GM21381 (cell line): ENCODE data around the gene FAM184B.
"Not testable (repeated sequence)": the region's sequence is repeated elsewhere in the genome, so short reads cannot be mapped to it uniquely, and the experiment has no call there.

Experiments
- ATAC-seq: cut with Tn5 transposase; IDR thresholded peaks from one replicate; pipeline ENCODE4 v1.9.1; 2021; ENCODE audit warnings: mild to moderate bottlenecking, moderate library complexity; ENCODE audit not compliant: unreplicated experiment

Gene FAM184B

GRCh38 chr4:17690135-17690534, 91.3 kb downstream of the FAM184B start:
- ATAC-seq: no peak

- no peak for ATAC-seq
These were observed 93.4 kb downstream of the FAM184B start for GRCh38 chr4:17688011-17688441.

- no peak for ATAC-seq
These were observed 94.1 kb downstream of the FAM184B start for GRCh38 chr4:17687237-17687857.

GRCh38 chr4:17684648-17685047, 96.8 kb downstream of the FAM184B start:
- ATAC-seq: not testable (repeated sequence)

- no peak for ATAC-seq
These were observed 99.2 kb downstream of the FAM184B start for GRCh38 chr4:17682222-17682566.

- no peak for ATAC-seq
These were observed 99.9 kb downstream of the FAM184B start for GRCh38 chr4:17681281-17682221.

- ATAC-seq: no peak
These were observed 100.7 kb downstream of the FAM184B start for GRCh38 chr4:17680559-17681280.

- no peak for ATAC-seq
These were observed 111.0 kb downstream of the FAM184B start for GRCh38 chr4:17670423-17670822.

GRCh38 chr4:17667653-17668201, 113.7 kb downstream of the FAM184B start:
- ATAC-seq: no peak

- no peak for ATAC-seq
These were observed 114.2 kb downstream of the FAM184B start for GRCh38 chr4:17667253-17667652.

GRCh38 chr4:17665852-17666251, 115.6 kb downstream of the FAM184B start:
- no peak for ATAC-seq

- peak; percentile 35 for ATAC-seq
These were observed 116.1 kb downstream of the FAM184B start for GRCh38 chr4:17665346-17665745.

GRCh38 chr4:17664755-17665154, 116.7 kb downstream of the FAM184B start:
- peak; percentile 93 for ATAC-seq

- no peak for ATAC-seq
These were observed 118.7 kb downstream of the FAM184B start for GRCh38 chr4:17662694-17663093.

GRCh38 chr4:17659196-17659595, 122.2 kb downstream of the FAM184B start:
- not testable (repeated sequence) for ATAC-seq

- no peak for ATAC-seq
These were observed 123.6 kb downstream of the FAM184B start for GRCh38 chr4:17657849-17658248.

- no peak for ATAC-seq
These were observed 124.3 kb downstream of the FAM184B start for GRCh38 chr4:17657090-17657489.

- no peak for ATAC-seq
These were observed 126.7 kb downstream of the FAM184B start for GRCh38 chr4:17654701-17655100.

GRCh38 chr4:17650406-17650805, 131.0 kb downstream of the FAM184B start:
- no peak for ATAC-seq

- ATAC-seq: no peak
These were observed 133.5 kb downstream of the FAM184B start for GRCh38 chr4:17647927-17648326.

- ATAC-seq: no peak
These were observed 134.1 kb downstream of the FAM184B start for GRCh38 chr4:17647176-17647806.
